ENCODE results near the gene WDR70.
A peak's percentile ranks its signal among the peaks of the same experiment; 100 is the strongest.
"Not testable (repeated sequence)": the region's sequence is repeated elsewhere in the genome, so short reads cannot be mapped to it uniquely, and the experiment has no call there.

The WDR70 gene

DNA sequence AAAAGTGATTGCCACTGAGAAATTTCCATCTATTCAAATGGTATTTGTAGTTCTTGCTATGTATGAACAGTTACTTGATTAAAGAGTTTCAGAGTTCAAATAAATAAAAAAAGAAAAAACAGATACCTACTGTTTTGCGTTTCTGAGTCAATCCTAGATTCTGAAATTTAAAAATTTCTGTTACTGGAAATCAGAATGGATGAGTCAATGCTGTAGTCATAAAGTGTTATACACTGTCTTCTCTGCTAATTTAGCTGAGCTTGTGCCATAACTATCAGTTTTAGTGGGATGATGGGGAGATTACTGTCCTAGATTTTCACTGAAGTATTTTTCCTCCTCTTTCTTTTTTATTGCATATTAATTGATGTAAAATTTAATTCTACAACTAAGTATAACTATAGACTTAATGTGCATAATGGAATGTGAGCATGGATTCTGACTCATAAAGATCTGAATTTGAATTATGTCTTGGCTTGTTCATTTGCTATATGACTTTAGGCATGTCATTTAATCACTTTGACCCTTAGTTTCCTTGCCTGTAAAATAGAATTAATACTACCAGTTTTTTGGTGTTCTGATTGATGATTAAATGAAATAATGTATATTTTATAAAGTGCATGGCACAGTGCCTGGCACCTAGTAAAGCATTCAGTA is 75.4 kb downstream of the WDR70 start:
- DNase-seq (ENCODE audit: low read depth) = not testable (repeated sequence)

DNA sequence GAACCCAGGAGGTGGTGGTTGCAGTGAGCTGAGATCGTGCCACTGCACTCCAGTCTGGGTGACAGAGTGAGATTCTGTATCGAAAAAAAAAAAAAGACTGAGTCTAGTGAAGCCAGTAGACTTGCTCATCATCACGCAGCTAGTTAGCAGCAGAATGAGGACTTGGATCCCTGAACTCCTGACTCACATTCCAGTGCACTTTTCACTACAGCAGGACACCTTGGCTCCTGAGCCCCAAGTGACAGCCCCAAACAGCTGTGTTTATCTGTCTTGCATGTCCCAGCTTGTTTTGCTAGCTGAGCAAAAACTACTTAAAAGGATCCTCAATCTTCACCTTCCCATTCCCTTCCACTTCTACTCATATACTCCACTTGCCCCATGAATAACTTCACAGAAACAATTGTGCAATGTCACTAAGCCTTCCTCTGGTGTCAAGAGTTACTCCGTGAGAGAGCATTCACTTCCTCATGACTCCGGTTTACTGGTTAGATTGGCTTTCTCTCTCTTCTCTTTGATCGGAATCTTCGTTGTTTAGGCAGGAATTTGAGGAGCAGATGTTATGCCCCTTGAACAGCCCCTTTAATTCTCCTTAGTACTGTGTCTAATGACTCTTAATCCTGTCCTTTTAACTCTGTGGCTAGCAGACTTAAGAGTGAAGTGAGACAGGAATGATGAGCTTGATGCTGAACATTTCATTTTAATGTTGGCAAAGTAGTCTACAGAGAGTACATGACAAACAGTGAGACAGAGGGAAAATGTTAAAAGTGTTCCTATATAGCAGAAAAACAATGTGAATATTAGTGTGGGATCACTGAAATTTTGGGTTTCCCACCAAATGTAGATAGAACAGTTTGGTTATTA is 84.3 kb downstream of the WDR70 start:
- DNase-seq (ENCODE audit: low read depth) = not testable (repeated sequence)

DNA sequence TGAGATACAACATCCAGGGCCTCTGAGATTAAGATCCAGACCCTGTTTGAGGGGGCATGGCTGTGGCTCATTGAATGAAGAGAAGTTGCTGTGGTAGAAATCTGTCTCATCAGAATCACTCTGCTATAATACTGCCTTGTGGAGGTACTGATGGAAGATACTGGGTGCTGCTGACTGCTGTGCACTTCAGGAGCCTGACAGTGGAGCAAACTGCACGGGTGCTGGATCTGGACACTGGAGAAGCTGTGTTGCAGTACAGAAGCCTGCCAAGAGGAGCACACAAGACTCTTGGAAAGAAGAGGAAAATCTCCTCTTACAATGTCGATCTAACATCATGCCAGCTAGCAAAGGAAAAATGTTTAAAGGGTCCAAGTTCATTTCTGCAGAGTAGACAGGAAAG is 85.5 kb downstream of the WDR70 start:
- DNase-seq (ENCODE audit: low read depth) = not testable (repeated sequence)

DNA sequence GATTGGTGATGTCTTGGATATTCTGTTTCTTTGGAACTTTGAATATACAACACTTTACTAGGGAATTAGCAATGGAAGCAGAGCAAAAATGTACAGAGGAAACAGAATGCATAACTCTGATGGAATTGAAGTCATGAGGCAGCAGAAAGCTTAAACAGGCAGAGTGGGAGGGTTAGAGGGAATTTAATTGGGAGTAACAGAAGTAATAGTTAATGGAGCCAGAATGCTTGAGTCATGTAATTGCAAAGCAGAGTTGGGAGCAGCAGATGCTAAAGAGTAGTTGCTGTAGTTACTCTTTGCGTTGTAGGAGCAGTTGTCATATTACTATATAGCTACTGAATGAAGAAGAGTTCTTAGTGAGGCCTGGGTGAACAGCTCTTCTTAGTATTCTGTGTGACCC is 90.3 kb downstream of the WDR70 start:
- DNase-seq (ENCODE audit: low read depth) = peak; percentile 26

DNA sequence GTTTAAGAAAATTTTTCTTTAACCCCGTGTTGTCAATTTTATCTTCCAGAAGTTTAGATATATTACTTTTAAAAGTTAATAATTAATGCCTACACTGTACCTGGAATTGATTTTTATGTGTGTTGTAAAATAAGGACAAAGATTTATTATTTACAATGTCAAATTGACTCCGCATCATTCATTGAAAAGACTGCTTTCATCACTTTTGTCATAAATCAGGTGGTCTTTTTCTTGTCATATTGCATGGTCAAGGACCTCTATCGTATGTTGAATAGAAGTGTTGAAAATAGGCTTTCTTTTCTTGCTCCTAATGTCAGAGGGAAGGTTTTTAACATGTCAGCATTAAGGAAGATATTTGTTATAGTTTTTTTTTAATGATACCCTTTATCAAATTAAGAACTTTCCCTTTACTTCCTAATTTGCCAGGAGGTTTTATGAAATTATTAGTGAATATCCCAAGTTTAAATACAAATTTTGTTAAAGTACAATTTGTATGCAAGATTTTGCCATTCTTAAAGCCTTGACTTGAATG is 92.6 kb downstream of the WDR70 start:
- DNase-seq (ENCODE audit: low read depth) = no peak

DNA sequence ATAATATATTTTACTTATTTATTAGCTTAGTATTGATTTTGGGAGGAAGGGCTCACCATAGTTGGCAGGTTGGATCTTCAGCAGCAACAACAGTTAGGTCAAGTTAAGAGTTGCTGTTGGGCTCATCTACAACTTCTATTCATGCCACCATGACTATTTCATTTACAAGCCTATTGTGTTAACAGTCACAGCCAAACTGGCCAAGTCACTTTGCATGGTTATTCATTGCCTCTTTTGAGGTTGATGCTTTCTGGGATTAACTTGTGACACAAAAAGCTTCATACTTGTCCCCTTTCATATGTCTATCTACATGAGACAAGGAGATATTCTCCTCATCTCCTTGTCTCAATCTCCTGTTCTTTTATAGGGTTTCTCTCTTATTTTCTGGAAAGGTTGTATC is 98.3 kb downstream of the WDR70 start:
- no peak for DNase-seq (ENCODE audit: low read depth)

DNA sequence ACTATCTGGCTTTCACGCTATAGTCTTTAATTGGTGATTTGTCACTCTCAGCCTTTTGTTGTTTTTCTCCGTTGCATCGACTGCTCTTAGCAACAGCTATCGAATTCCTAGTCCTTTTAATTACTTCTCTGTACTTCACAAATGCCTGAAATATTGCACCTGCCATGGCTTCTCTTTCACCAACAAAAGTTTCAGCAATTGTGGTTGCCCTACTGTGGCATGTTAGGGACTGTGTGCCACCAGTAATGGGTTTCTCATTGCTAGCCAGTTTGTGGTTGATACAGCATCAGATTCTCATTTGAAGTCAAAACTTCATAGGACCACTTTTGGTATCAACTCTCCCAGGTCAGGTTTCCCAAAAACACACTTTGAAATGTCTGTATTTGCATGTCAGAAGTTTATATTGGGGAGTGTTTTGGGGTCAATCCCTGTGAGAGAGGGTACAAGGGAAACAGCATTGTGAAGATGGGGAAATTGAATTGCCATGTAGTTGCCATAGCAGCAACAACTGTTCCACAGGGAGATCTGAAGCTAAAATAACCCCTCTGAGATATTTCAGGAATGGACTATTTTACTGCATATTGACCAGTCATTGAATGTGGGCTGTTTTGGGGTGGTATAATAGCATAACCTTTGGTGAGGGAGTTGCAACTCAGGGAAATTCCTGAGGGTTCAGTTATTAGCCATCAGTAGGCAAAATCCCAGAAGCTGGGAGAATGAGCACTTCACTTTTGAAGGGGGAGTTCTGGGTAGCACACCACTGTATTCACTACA is 99.2 kb downstream of the WDR70 start:
- DNase-seq (ENCODE audit: low read depth) = no peak

DNA sequence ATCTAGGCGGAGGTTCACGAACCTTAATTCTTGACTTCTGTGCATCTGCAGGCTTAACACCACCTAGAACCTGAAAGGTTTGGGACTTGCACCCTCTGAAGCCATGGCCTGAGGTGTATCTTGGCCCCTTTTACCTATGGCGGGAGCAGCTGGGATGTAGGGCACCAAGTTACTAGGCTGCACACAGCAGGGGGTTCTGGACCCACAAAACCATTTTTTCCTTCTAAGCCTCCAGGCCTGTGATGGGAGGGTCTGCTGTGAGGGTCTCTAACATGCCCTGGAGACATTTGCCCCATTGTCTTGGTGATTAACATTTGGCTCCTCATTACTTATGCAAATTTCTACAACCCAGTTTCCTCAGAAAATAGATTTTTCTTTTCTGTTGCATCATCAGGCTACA is 102.3 kb downstream of the WDR70 start:
- DNase-seq (ENCODE audit: low read depth) = not testable (repeated sequence)

DNA sequence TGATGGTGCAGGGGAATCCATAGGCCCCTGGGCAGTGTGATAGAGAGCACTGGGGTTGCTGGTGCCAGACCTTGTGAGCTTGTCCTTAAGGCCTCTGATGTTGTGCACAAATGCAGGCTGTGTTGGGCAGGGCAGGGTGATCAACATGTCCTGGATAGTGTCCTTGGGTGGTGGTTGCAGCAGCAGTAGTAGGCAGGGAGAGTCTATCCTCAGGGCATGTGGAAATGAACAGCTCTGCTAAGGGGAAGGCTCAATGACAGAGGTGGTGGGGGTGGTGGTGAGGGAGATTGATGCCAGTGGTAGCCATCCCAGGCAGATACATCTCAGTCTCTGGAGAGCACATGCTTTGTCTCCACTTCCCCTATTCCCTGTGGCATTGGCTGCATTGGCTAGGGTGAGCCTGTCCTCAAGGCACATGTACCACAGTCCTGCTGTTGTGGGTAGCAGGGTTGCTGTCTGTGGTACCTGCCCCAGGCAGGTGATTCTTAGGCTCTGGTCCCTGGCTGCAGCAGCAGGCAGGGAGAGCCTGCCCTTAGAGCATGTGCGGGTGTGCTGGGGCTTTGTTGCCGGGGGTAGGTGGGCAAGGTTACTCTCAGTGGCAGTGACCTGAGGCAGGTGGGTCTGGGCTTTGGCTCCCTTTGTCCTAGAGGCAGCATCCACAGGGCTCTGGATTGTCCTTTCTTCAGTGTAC is 111.1 kb downstream of the WDR70 start:
- DNase-seq (ENCODE audit: low read depth) = no peak

DNA sequence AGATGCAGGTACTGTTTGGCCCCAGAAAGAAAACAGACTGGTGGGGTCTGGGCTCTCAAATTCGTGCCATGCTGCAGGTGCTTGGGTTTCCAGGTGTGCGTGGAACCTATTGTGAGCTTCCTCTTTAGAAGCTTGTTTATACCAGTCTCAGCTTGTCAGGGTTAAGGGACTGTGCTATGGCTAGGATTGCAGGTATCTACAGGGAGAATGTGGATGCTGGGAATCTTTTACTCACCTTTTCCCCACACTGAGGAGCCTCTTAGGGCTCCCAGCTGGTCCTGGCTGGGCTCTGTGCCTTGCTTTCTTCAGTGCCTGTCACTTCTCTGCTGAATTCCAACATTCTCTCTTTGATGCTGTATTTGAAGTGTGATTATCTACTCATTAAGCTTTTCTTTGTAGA is 111.8 kb downstream of the WDR70 start:
- DNase-seq (ENCODE audit: low read depth) = no peak

DNA sequence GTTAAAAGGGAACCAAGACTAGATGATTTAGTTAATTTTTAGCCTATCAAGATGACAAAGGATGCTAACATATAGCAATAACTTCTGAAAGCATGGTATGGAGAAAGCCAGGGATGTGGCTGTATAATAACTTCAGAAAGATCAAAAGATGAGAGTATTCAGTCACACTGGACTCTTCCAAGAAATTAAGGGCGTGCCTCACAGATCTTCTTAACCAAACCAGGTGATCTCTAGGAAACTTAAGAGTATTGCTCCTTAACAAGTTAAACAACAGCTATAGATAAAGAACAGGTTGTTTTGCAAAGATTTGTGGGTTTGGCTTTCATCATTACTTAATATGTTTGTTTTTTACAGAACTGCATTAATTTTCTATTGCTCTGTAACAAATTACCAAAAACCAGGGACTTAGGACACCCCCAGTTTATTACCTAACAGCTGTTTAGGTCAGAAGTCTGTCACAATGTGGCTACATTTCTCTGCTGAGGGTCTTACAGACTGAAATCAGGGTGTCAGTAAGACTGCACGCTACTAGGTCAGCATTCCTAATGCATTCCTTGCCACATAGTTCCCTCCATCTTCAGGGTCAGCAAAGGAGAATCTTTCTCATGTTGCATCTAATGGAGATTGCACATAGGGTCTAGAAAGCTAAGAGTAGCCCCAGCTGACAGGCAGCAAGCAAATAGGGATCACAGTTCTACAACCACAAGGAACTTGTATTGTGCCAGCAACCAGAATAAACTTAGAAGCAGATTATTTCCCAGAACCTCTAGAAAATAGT is 113.8 kb downstream of the WDR70 start:
- DNase-seq (ENCODE audit: low read depth) = no peak

DNA sequence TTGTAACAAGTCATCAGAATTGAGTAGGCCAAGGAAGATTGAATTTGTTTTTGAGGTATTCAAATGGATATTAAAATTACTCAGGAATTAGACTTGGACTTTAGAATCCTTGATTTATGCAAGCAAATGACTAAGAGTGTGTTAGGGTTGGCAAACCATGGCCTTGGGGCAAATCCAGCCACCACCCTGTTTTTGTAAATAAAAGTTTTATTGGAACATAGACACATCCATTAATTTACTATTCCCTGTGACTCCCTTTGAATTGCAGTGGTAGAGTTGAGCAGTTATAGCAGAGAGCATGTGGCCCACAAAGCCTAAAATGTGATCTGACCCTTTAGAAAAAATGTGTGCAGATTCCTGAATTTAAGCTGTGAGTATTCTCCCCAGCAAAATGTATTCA is 115.6 kb downstream of the WDR70 start:
- no peak for DNase-seq (ENCODE audit: low read depth)

DNA sequence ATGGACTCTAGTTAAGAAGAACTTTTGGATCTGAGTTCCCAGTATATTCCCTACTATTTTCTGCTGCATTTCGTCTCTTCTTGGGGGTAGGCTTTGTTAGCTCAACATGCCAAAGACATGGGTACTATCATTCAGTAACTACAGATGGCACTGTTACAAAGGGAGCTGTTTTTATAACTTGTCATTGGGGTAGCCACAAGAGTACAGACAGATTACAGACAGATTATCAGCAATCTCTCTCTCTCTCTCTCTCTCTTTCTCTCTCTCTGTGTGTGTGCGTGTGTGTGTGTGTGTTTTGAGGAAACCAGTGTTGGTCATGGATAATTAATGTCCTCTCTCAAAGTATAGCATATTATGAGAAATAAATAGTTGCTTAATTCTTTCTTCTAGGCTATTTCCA is 116.1 kb downstream of the WDR70 start:
- peak; percentile 12 for DNase-seq (ENCODE audit: low read depth)

DNA sequence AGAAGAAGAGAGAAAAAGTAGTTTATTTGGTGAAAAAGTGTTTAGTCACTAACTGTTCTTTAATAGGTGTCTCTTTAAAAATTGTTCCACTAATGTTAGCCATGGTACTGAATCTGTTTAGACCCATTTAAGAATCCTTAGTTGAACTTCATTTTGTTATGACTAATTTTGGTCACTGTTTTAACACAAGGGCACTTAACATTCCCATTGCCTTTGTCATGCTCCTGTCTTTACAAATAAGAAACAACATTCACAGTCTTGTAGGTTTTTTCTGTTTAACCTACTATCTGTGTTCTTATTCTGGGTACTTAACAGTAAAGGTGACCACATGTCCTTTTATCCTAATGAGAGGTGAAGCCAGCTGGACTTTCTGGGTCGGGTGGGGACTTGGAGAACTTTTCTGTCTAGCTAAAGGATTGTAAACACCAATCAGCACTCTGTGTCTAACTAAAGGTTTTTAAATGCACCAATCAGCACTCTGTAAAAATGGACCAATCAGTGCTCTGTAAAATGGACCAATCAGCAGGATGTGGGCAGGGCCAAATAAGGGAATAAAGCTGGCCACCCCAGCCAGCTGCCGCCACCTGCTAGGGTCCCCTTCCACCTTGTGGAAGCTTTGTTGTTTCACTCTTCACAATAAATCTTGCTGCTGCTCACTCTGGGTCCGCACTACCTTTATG is 116.7 kb downstream of the WDR70 start:
- peak; percentile 47 for DNase-seq (ENCODE audit: low read depth)

DNA sequence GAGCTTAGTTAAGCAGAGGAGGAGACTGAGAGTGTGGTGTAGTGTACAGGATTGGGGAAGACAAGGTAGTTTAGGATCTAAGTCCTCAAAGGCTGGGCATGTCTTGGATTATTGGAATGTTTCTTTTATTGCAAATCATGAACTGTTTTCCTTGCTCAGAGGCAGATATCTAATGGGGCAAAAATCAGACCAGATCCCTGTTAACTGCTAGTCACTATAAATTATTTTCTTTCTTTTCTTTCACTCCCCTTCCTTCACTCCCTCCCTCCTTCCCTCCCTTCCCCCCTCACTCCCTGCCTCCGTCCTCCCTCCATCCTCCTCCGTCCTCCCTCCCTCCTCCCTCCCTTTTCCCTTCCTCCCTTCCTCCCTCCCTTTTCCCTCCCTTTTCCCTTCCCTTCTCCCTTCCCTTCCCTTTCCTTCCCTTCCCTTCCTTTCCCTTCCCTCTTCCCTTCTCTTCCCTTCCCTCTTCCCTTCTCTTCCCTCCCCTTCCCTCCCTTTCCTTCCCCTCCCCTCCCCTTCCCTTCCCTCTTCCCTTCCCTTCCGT is 117.9 kb downstream of the WDR70 start:
- no peak for DNase-seq (ENCODE audit: low read depth)

DNA sequence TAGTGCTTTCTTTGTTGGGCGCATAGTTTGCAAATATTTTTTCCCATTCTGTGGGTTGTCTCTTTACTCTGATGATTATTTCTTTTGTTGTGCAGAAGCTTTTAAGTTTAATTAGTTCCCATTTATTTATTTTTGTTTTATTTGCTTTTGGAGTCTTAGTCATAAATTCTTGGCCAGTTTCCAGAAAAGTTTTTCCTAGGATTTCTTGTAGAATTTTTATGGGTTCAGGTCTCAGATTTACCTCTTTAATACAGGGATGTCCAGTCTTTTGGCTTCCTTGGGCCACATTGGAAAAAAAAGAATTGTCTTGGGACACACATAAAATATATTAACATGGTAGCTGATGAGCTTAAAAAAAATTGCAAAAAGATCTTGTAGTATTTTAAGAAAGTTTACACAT is 122.0 kb downstream of the WDR70 start:
- no peak for DNase-seq (ENCODE audit: low read depth)

DNA sequence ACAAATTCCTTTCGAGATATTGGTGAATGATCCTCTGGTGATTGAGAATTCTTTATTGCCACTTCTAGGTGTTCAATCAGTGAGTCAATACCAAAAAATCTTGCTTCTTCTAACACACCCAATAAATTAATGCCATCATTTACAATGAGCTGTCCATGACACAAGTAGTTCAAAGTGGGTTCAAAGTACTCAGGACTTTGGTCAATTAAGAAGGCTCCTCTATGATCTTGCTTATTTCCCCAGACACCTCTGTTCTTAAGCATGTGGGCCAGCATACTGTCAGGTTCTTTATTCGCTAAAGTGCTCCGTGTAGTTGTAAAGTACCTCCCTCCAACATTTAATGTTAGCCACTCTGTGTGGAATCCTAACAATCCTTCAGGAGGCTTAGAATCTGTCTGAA is 127.1 kb downstream of the WDR70 start:
- DNase-seq (ENCODE audit: low read depth) = no peak

DNA sequence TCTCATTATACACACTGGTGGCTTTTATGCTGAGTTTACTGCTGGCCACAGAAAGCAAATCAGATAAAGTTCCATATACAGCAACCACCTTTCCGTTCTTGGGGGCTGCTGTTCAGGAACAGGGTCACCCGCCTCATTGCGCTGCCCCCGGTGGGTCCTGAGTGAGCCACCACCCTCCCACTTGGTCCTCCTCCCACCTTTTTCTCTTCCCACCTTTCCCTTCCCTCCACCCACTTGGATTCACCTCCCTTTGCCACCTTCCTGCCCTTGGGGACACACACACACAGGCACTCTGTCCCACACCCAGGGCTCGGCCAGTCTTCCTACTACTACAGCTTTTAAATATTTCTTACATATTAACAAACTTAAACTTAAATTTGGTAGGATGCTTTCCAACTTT is 127.6 kb downstream of the WDR70 start:
- DNase-seq (ENCODE audit: low read depth) = no peak

DNA sequence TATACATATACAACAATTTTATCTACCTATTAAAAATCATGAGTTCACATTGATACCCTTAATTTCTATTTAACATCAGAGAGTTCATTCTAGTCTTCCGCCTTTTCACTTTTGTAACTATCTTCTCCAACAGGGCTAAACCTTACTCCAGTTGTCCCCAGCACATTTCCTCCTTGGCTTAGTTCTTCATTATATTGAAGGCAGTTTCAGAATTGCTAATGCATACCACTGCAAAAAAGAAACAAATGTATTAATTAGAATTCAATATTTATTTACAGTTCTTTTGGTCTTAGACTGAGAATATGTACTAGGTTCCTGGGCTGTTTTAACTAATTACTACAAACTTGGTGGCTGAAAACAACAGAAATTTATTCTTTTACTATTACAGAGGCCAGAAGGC is 132.5 kb downstream of the WDR70 start:
- no peak for DNase-seq (ENCODE audit: low read depth)

DNA sequence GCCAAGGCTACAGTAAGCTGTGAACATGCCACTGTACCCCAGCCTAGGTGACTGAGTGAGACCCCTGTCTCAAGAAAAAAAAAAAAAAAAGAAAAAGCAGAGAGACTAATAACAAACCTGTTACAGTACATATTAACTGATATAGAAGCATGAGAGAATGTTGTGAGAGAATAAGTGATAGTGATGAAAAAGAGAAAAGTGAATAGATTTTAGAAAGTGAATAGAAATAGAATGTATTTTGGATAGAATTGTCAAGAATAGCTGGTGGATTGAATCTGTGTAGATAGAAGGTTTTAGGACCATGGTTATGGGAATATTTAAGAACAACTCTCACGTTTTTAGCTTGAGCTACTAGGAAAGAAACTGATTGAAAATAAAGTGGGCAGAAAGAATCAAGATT is 135.8 kb downstream of the WDR70 start:
- no peak for DNase-seq (ENCODE audit: low read depth)
